ENCODE measurements around the gene CCNY.

DNA sequence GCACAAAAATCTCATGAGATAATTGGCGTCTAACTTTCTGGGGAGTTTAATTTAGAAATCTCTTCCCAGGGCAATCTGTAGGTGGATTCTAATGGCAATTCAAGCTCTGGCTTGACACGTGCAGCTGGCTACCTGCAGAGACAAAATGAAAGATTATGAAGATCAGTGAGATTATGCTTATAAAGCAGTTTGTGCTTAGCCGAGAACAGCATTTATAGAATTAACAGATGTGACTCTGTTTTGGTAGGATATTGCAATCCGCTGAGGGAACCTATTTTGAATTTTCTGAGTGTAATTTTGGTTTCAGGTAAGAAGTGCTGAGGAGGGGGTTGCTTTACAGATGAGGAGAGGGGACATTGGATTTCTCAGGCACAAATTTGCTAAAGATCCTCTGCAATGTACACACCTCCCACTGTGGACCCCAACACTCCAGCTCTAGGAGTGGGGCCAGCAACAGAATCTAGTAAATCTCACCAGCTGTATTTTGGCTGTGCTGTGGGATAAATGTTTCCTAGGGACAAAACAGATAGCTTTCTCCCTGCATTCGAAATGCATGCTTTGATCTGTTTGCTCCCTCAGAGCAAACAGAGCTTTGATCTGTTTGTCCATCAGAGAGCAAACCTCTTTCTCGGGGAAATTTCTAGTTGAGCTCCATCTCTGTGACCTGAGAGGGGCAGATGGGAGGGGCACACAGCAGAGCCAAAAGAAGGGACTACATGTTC is 276.2 kb downstream of the CCNY start:
- TF ChIP-seq SIN3A (IDR thresholded peaks at IDR 0.05; ENCODE audit: borderline replicate concordance, insufficient read depth, low read length) (no peak), TAF1 (IDR thresholded peaks at IDR 0.05; ENCODE audit: borderline replicate concordance, insufficient read depth, low read length) (no peak), POLR2AphosphoS5 (IDR thresholded peaks at IDR 0.05; ENCODE audit: low read depth, low read length) (no peak)
- TF ChIP-seq, protein P1, sequence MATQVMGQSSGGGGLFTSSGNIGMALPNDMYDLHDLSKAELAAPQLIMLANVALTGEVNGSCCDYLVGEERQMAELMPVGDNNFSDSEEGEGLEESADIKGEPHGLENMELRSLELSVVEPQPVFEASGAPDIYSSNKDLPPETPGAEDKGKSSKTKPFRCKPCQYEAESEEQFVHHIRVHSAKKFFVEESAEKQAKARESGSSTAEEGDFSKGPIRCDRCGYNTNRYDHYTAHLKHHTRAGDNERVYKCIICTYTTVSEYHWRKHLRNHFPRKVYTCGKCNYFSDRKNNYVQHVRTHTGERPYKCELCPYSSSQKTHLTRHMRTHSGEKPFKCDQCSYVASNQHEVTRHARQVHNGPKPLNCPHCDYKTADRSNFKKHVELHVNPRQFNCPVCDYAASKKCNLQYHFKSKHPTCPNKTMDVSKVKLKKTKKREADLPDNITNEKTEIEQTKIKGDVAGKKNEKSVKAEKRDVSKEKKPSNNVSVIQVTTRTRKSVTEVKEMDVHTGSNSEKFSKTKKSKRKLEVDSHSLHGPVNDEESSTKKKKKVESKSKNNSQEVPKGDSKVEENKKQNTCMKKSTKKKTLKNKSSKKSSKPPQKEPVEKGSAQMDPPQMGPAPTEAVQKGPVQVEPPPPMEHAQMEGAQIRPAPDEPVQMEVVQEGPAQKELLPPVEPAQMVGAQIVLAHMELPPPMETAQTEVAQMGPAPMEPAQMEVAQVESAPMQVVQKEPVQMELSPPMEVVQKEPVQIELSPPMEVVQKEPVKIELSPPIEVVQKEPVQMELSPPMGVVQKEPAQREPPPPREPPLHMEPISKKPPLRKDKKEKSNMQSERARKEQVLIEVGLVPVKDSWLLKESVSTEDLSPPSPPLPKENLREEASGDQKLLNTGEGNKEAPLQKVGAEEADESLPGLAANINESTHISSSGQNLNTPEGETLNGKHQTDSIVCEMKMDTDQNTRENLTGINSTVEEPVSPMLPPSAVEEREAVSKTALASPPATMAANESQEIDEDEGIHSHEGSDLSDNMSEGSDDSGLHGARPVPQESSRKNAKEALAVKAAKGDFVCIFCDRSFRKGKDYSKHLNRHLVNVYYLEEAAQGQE (IDR thresholded peaks at IDR 0.05; ENCODE audit: insufficient read depth in 1 of 2, low read depth in 2 of 2, low read length in 2 of 2), result no peak
